Neutrophil (primary cell): ENCODE measurements around the gene DTX1.

Experiments used
- H3K27ac ChIP-seq: fragments of 200-600 bp; sonication (generic); 2 replicates; pipeline ENCODE4 v1.5.1; 2016; ENCODE audit warnings: mild to moderate bottlenecking, moderate library complexity
- H3K27me3 ChIP-seq: fragments of 200-600 bp; sonication (generic); 2 replicates; pipeline ENCODE4 v1.6.0; 2016; ENCODE audit warnings: mild to moderate bottlenecking
- H3K36me3 ChIP-seq: fragments of 200-600 bp; sonication (generic); 2 replicates; pipeline ENCODE4 v1.5.1; 2017
- H3K4me1 ChIP-seq, 2 experiments: fragments of 200-600 bp in 1 of 2; sonication (generic) in 1 of 2; 1 replicate in 1 of 2; 2 replicates in 1 of 2; pipeline versions ENCODE4 v1.5.1 to v1.6.1; 2013 to 2016; ENCODE audit warnings: low read depth in 1 of 2, low read length in 1 of 2, mild to moderate bottlenecking in 1 of 2, moderate library complexity in 1 of 2; ENCODE audit not compliant: control insufficient read depth in 1 of 2, insufficient read depth in 1 of 2
- H3K4me3 ChIP-seq, 2 experiments: fragments of 200-600 bp in 1 of 2; sonication (generic) in 1 of 2; 1 replicate in 1 of 2; 2 replicates in 1 of 2; pipeline ENCODE4 v1.5.1; 2013 to 2016; ENCODE audit warnings: low read depth in 1 of 2, low read length in 1 of 2, mild to moderate bottlenecking in 1 of 2, moderate library complexity in 1 of 2
- H3K9me3 ChIP-seq: fragments of 200-600 bp; sonication (generic); 2 replicates; pipeline ENCODE4 v1.5.1; 2016
- CTCF ChIP-seq: fragments of 200-600 bp; sonication (generic); IDR thresholded peaks from 2 replicates; pipeline ENCODE4 v1.5.1; 2016; ENCODE audit warnings: antibody characterized with exemption

The DTX1 gene

GRCh38 chr12:113069751-113070116 is 13.2 kb downstream of the DTX1 start:
- H3K36me3 ChIP-seq: no peaks in the 10 kb centered on the region
- no peak overlapping the region for H3K27ac ChIP-seq
- H3K9me3 ChIP-seq: no peaks in the 10 kb centered on the region
- no peaks in the 10 kb centered on the region for H3K4me1 ChIP-seq
- H3K4me3 ChIP-seq: no peak overlapping the region
- H3K27me3 ChIP-seq: peaks cover 20% of the 10 kb centered on the region
- TF ChIP-seq CTCF: no peak

- Histone ChIP-seq H3K36me3 (no peaks in the 10 kb centered on the region), H3K27ac (no peak overlapping the region), H3K4me1 (no peaks in the 10 kb centered on the region), H3K27me3 (peaks cover 18% of the 10 kb centered on the region), H3K4me3 (no peak overlapping the region), H3K9me3 (no peaks in the 10 kb centered on the region)
- no peak for TF ChIP-seq CTCF
Observed at GRCh38 chr12:113070117-113070906, 13.8 kb downstream of the DTX1 start.

- Histone ChIP-seq H3K9me3 (no peaks in the 10 kb centered on the region), H3K27me3 (peaks cover 23% of the 10 kb centered on the region), H3K4me3 (no peak overlapping the region), H3K36me3 (no peaks in the 10 kb centered on the region), H3K4me1 (no peaks in the 10 kb centered on the region), H3K27ac (no peak overlapping the region)
- TF ChIP-seq CTCF: no peak
Observed at GRCh38 chr12:113071135-113072112, 14.9 kb downstream of the DTX1 start.

GRCh38 chr12:113072136-113072535 is 15.6 kb downstream of the DTX1 start:
- no peak overlapping the region for H3K27ac ChIP-seq
- no peaks in the 10 kb centered on the region for H3K36me3 ChIP-seq
- no peaks in the 10 kb centered on the region for H3K4me1 ChIP-seq
- H3K4me3 ChIP-seq: no peak overlapping the region
- TF ChIP-seq CTCF: no peak
- H3K27me3 ChIP-seq: peaks cover 30% of the 10 kb centered on the region
- H3K9me3 ChIP-seq: no peaks in the 10 kb centered on the region

- Histone ChIP-seq H3K9me3 (no peaks in the 10 kb centered on the region), H3K4me3 (no peak overlapping the region), H3K36me3 (no peaks in the 10 kb centered on the region), H3K27me3 (peaks cover 44% of the 10 kb centered on the region), H3K27ac (no peak overlapping the region), H3K4me1 (no peaks in the 10 kb centered on the region)
- TF ChIP-seq CTCF: no peak
Observed at GRCh38 chr12:113073586-113073985, 17.1 kb downstream of the DTX1 start.
